ENCODE results near the gene BRINP2.

The BRINP2 gene

GRCh38 chr1:177146499-177146898 is 24.3 kb upstream of the BRINP2 start:
- peaks cover 3% of the 10 kb centered on the region for H3K4me1 ChIP-seq (ENCODE audit: control insufficient read depth, low read depth, low read length)
- no peak overlapping the region for H3K23ac ChIP-seq (ENCODE audit: low read length)
- H2AK5ac ChIP-seq (ENCODE audit: low read length) = no peak overlapping the region
- H3K4ac ChIP-seq (ENCODE audit: low read depth, low read length) = no peak overlapping the region
- no peak overlapping the region for H3K4me3 ChIP-seq (ENCODE audit: low read length)
- H2BK15ac ChIP-seq (replicated peaks; ENCODE audit: low read depth) = no peak overlapping the region
- H2BK120ac ChIP-seq (ENCODE audit: low read depth, low read length) = no peak overlapping the region
- H3K56ac ChIP-seq (ENCODE audit: low read length) = no peak overlapping the region
- no peak overlapping the region for H3K4me2 ChIP-seq (ENCODE audit: low read length)
- no peak overlapping the region for H4K8ac ChIP-seq (ENCODE audit: low read depth, low read length)
- H3K18ac ChIP-seq (ENCODE audit: low read length) = no peak overlapping the region
- no peaks in the 10 kb centered on the region for H3K27me3 ChIP-seq (ENCODE audit: insufficient read depth, low read length, poor library complexity)
- DNase-seq = no peak
- H2BK5ac ChIP-seq (ENCODE audit: low read length) = no peak overlapping the region
- H3K27ac ChIP-seq (ENCODE audit: low read depth, low read length) = no peak overlapping the region
- H3K36me3 ChIP-seq (ENCODE audit: control insufficient read depth, insufficient read depth, low read length) = no peaks in the 10 kb centered on the region
- WGBS (ENCODE audit: extremely low coverage, insufficient coverage, low lambda C conversion rate) = no CpG with 5 or more reads among the region's 2 CpGs
- H3K79me1 ChIP-seq (ENCODE audit: low read length) = no peaks in the 10 kb centered on the region
- H3K79me2 ChIP-seq (ENCODE audit: control insufficient read depth, insufficient read depth, low read length) = no peaks in the 10 kb centered on the region
- H4K5ac ChIP-seq (ENCODE audit: low read length) = no peak overlapping the region
- H3K9ac ChIP-seq (ENCODE audit: low read length) = no peak overlapping the region

GRCh38 chr1:177162243-177162642 is 8.5 kb upstream of the BRINP2 start:
- Histone ChIP-seq H2BK5ac (ENCODE audit: low read length) (no peak overlapping the region), H2BK120ac (ENCODE audit: low read depth, low read length) (no peak overlapping the region), H3K27me3 (ENCODE audit: insufficient read depth, low read length, poor library complexity) (peaks cover 20% of the 10 kb centered on the region), H3K4me2 (ENCODE audit: low read length) (no peak overlapping the region), H3K79me2 (ENCODE audit: control insufficient read depth, insufficient read depth, low read length) (no peaks in the 10 kb centered on the region), H3K4me3 (ENCODE audit: low read length) (no peak overlapping the region), H4K8ac (ENCODE audit: low read depth, low read length) (no peak overlapping the region), H2AK5ac (ENCODE audit: low read length) (no peak overlapping the region), H2BK15ac (replicated peaks; ENCODE audit: low read depth) (no peak overlapping the region), H3K79me1 (ENCODE audit: low read length) (no peaks in the 10 kb centered on the region), H4K5ac (ENCODE audit: low read length) (no peak overlapping the region), H3K23ac (ENCODE audit: low read length) (no peak overlapping the region), H3K4ac (ENCODE audit: low read depth, low read length) (no peak overlapping the region), H3K9ac (ENCODE audit: low read length) (no peak overlapping the region), H3K27ac (ENCODE audit: low read depth, low read length) (no peak overlapping the region), H3K4me1 (ENCODE audit: control insufficient read depth, low read depth, low read length) (no peaks in the 10 kb centered on the region), H3K56ac (ENCODE audit: low read length) (no peak overlapping the region), H3K18ac (ENCODE audit: low read length) (no peak overlapping the region), H3K36me3 (ENCODE audit: control insufficient read depth, insufficient read depth, low read length) (no peaks in the 10 kb centered on the region)
- DNase-seq = no peak
- no CpG with 5 or more reads among the region's 2 CpGs for WGBS (ENCODE audit: extremely low coverage, insufficient coverage, low lambda C conversion rate)

GRCh38 chr1:177163844-177164379 is 6.8 kb upstream of the BRINP2 start:
- Histone ChIP-seq H2BK5ac (ENCODE audit: low read length) (no peak overlapping the region), H2AK5ac (ENCODE audit: low read length) (no peak overlapping the region), H3K4me1 (ENCODE audit: control insufficient read depth, low read depth, low read length) (no peaks in the 10 kb centered on the region), H3K79me2 (ENCODE audit: control insufficient read depth, insufficient read depth, low read length) (no peaks in the 10 kb centered on the region), H3K4me3 (ENCODE audit: low read length) (peak overlapping the region; percentile 53), H3K9ac (ENCODE audit: low read length) (no peak overlapping the region), H2BK15ac (replicated peaks; ENCODE audit: low read depth) (no peak overlapping the region), H3K23ac (ENCODE audit: low read length) (no peak overlapping the region), H4K5ac (ENCODE audit: low read length) (no peak overlapping the region), H3K27ac (ENCODE audit: low read depth, low read length) (no peak overlapping the region), H3K56ac (ENCODE audit: low read length) (peak overlapping the region; percentile 75), H3K79me1 (ENCODE audit: low read length) (no peaks in the 10 kb centered on the region), H2BK120ac (ENCODE audit: low read depth, low read length) (no peak overlapping the region), H3K18ac (ENCODE audit: low read length) (no peak overlapping the region), H4K8ac (ENCODE audit: low read depth, low read length) (no peak overlapping the region), H3K4me2 (ENCODE audit: low read length) (peak overlapping the region; percentile 64), H3K36me3 (ENCODE audit: control insufficient read depth, insufficient read depth, low read length) (no peaks in the 10 kb centered on the region), H3K4ac (ENCODE audit: low read depth, low read length) (no peak overlapping the region), H3K27me3 (ENCODE audit: insufficient read depth, low read length, poor library complexity) (peaks cover 20% of the 10 kb centered on the region)
- DNase-seq = no peak
- no CpG with 5 or more reads among the region's 15 CpGs for WGBS (ENCODE audit: extremely low coverage, insufficient coverage, low lambda C conversion rate)

- WGBS (ENCODE audit: extremely low coverage, insufficient coverage, low lambda C conversion rate) = no CpG with 5 or more reads among the region's 49 CpGs
- peak; percentile 54 for DNase-seq
These were observed 6.2 kb upstream of the BRINP2 start, which contains the start of gene ASTN1 for GRCh38 chr1:177164380-177165068. Gene ASTN1 (minus strand): TSS chr1:177164712. CDS start chr1:177164676, 36 bp downstream.

GRCh38 chr1:177165069-177165439 is 5.7 kb upstream of the BRINP2 start:
- no peaks in the 10 kb centered on the region for H3K79me2 ChIP-seq (ENCODE audit: control insufficient read depth, insufficient read depth, low read length)
- no peak overlapping the region for H4K8ac ChIP-seq (ENCODE audit: low read depth, low read length)
- H3K79me1 ChIP-seq (ENCODE audit: low read length) = no peaks in the 10 kb centered on the region
- no peak overlapping the region for H4K5ac ChIP-seq (ENCODE audit: low read length)
- no peak overlapping the region for H3K56ac ChIP-seq (ENCODE audit: low read length)
- no peak overlapping the region for H3K4ac ChIP-seq (ENCODE audit: low read depth, low read length)
- H3K4me1 ChIP-seq (ENCODE audit: control insufficient read depth, low read depth, low read length) = no peaks in the 10 kb centered on the region
- no peak for DNase-seq
- H2BK15ac ChIP-seq (replicated peaks; ENCODE audit: low read depth) = no peak overlapping the region
- WGBS (ENCODE audit: extremely low coverage, insufficient coverage, low lambda C conversion rate) = no CpG with 5 or more reads among the region's 9 CpGs
- no peak overlapping the region for H3K27ac ChIP-seq (ENCODE audit: low read depth, low read length)
- no peaks in the 10 kb centered on the region for H3K36me3 ChIP-seq (ENCODE audit: control insufficient read depth, insufficient read depth, low read length)
- no peak overlapping the region for H2AK5ac ChIP-seq (ENCODE audit: low read length)
- H2BK5ac ChIP-seq (ENCODE audit: low read length) = no peak overlapping the region
- H3K18ac ChIP-seq (ENCODE audit: low read length) = no peak overlapping the region
- peak overlapping the region; percentile 64 for H3K4me2 ChIP-seq (ENCODE audit: low read length)
- no peak overlapping the region for H2BK120ac ChIP-seq (ENCODE audit: low read depth, low read length)
- H3K9ac ChIP-seq (ENCODE audit: low read length) = no peak overlapping the region
- peaks cover 23% of the 10 kb centered on the region for H3K27me3 ChIP-seq (ENCODE audit: insufficient read depth, low read length, poor library complexity)
- H3K23ac ChIP-seq (ENCODE audit: low read length) = no peak overlapping the region
- H3K4me3 ChIP-seq (ENCODE audit: low read length) = no peak overlapping the region

More at GRCh38 chr1:177164380-177165068, 6.2 kb upstream of the BRINP2 start, which contains the start of gene ASTN1:
- peak within 1 kb of the TSS; percentile 64 for H3K4me2 ChIP-seq (ENCODE audit: low read length)
- H3K27me3 ChIP-seq (ENCODE audit: insufficient read depth, low read length, poor library complexity) = peaks cover 20% of the 10 kb centered on the region
- H3K79me1 ChIP-seq (ENCODE audit: low read length) = no peaks in the 10 kb centered on the region
- no peak within 1 kb of the TSS for H3K4ac ChIP-seq (ENCODE audit: low read depth, low read length)
- H3K9ac ChIP-seq (ENCODE audit: low read length) = peak within 1 kb of the TSS; percentile 10
- peak within 1 kb of the TSS; percentile 75 for H3K56ac ChIP-seq (ENCODE audit: low read length)
- H3K18ac ChIP-seq (ENCODE audit: low read length) = no peak within 1 kb of the TSS
- no peak within 1 kb of the TSS for H2BK120ac ChIP-seq (ENCODE audit: low read depth, low read length)
- H3K4me1 ChIP-seq (ENCODE audit: control insufficient read depth, low read depth, low read length) = no peaks in the 10 kb centered on the region
- H3K27ac ChIP-seq (ENCODE audit: low read depth, low read length) = no peak within 1 kb of the TSS
- H2BK5ac ChIP-seq (ENCODE audit: low read length) = no peak within 1 kb of the TSS
- no peak within 1 kb of the TSS for H4K8ac ChIP-seq (ENCODE audit: low read depth, low read length)
- no peak within 1 kb of the TSS for H2BK15ac ChIP-seq (replicated peaks; ENCODE audit: low read depth)
- no peak within 1 kb of the TSS for H2AK5ac ChIP-seq (ENCODE audit: low read length)
- no peaks in the 10 kb centered on the region for H3K36me3 ChIP-seq (ENCODE audit: control insufficient read depth, insufficient read depth, low read length)
- no peaks in the 10 kb centered on the region for H3K79me2 ChIP-seq (ENCODE audit: control insufficient read depth, insufficient read depth, low read length)
- no peak within 1 kb of the TSS for H3K23ac ChIP-seq (ENCODE audit: low read length)
- no peak within 1 kb of the TSS for H4K5ac ChIP-seq (ENCODE audit: low read length)
- peak within 1 kb of the TSS; percentile 53 for H3K4me3 ChIP-seq (ENCODE audit: low read length)
